Measurements from ENCODE around the gene CELF6. TPM values are rescaled to one million over a fixed set of nuclear protein-coding genes. Genes with fewer than 3 reads are reported as not detected.
A peak's percentile ranks its signal among the peaks of the same experiment; 100 is the strongest.

CELF6 gene
- polyA plus RNA-seq, 1 of the 3 experiments (the other 2 are of a cell fraction), result 0.20 TPM

- TF ChIP-seq MEF2A (IDR thresholded peaks at IDR 0.05; ENCODE audit: borderline replicate concordance, low read depth), result no peak
- TF ChIP-seq MXI1 (IDR thresholded peaks at IDR 0.05; ENCODE audit: low read depth, low read length), result no peak
- TF ChIP-seq, protein P1, sequence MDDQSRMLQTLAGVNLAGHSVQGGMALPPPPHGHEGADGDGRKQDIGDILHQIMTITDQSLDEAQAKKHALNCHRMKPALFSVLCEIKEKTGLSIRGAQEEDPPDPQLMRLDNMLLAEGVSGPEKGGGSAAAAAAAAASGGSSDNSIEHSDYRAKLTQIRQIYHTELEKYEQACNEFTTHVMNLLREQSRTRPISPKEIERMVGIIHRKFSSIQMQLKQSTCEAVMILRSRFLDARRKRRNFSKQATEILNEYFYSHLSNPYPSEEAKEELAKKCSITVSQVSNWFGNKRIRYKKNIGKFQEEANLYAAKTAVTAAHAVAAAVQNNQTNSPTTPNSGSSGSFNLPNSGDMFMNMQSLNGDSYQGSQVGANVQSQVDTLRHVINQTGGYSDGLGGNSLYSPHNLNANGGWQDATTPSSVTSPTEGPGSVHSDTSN (IDR thresholded peaks at IDR 0.05), result no peak
- TF ChIP-seq EP300 (IDR thresholded peaks at IDR 0.05; ENCODE audit: borderline replicate concordance in 1 of 2, low read depth in 1 of 2, low read length in 1 of 2), result no peak
- TF ChIP-seq, protein P2, sequence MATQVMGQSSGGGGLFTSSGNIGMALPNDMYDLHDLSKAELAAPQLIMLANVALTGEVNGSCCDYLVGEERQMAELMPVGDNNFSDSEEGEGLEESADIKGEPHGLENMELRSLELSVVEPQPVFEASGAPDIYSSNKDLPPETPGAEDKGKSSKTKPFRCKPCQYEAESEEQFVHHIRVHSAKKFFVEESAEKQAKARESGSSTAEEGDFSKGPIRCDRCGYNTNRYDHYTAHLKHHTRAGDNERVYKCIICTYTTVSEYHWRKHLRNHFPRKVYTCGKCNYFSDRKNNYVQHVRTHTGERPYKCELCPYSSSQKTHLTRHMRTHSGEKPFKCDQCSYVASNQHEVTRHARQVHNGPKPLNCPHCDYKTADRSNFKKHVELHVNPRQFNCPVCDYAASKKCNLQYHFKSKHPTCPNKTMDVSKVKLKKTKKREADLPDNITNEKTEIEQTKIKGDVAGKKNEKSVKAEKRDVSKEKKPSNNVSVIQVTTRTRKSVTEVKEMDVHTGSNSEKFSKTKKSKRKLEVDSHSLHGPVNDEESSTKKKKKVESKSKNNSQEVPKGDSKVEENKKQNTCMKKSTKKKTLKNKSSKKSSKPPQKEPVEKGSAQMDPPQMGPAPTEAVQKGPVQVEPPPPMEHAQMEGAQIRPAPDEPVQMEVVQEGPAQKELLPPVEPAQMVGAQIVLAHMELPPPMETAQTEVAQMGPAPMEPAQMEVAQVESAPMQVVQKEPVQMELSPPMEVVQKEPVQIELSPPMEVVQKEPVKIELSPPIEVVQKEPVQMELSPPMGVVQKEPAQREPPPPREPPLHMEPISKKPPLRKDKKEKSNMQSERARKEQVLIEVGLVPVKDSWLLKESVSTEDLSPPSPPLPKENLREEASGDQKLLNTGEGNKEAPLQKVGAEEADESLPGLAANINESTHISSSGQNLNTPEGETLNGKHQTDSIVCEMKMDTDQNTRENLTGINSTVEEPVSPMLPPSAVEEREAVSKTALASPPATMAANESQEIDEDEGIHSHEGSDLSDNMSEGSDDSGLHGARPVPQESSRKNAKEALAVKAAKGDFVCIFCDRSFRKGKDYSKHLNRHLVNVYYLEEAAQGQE (IDR thresholded peaks at IDR 0.05; ENCODE audit: low read depth, low read length), result no peak
- TF ChIP-seq GABPA (IDR thresholded peaks at IDR 0.05; ENCODE audit: low read depth), result no peak
- no peak for TF ChIP-seq RFX5 (IDR thresholded peaks at IDR 0.05; ENCODE audit: low read length)
- TF ChIP-seq GATA2 (CRISPR knock-in tag; IDR thresholded peaks at IDR 0.05), result no peak
- no peak for TF ChIP-seq EZH2phosphoT487 (IDR thresholded peaks at IDR 0.05; ENCODE audit: borderline replicate concordance, low read depth)
- TF ChIP-seq FOXM1 (IDR thresholded peaks at IDR 0.05; ENCODE audit: low read depth), result no peak
- no peak for TF ChIP-seq TCF12 (IDR thresholded peaks at IDR 0.05)
- no peak for TF ChIP-seq RCOR1 (IDR thresholded peaks at IDR 0.05; ENCODE audit: low read length)
- TF ChIP-seq RAD21 (IDR thresholded peaks at IDR 0.05; ENCODE audit: low read length), result no peak
- no peak for TF ChIP-seq TEAD4 (IDR thresholded peaks at IDR 0.05; ENCODE audit: borderline replicate concordance, insufficient read depth)
- no peak for TF ChIP-seq CTCF (IDR thresholded peaks at IDR 0.05)
- TF ChIP-seq SIN3A (IDR thresholded peaks at IDR 0.05; ENCODE audit: borderline replicate concordance, low read depth, low read length), result no peak
- no peaks in the 10 kb centered on the region; the same call in 1 of the 2 replicates for H3K27me3 ChIP-seq (ENCODE audit: insufficient read depth)
- POLR2A ChIA-PET, result no interaction called here
- no peak overlapping the region for H3K4me2 ChIP-seq
- H3K9me3 ChIP-seq, result no peaks in the 10 kb centered on the region
- no peak overlapping the region for H3K9ac ChIP-seq
- H4K20me1 ChIP-seq (ENCODE audit: insufficient read depth), result no peaks in the 10 kb centered on the region
- no peaks in the 10 kb centered on the region for H3K4me1 ChIP-seq (ENCODE audit: control insufficient read depth in 1 of 2, insufficient read depth in 2 of 2, low read depth in 1 of 2, low read length in 1 of 2)
- peak; percentile 24 for DNase-seq
- no peak overlapping the region for H2AFZ ChIP-seq (ENCODE audit: low read depth)
- no peaks in the 10 kb centered on the region for H3K79me2 ChIP-seq (ENCODE audit: insufficient read depth)
- H3K36me3 ChIP-seq (replicated peaks in 1 of 2; ENCODE audit: control insufficient read depth in 1 of 2, insufficient read depth in 2 of 2, low read length in 1 of 2), result no peaks in the 10 kb centered on the region
- H3K27ac ChIP-seq (ENCODE audit: low read depth in 2 of 2, low read length in 1 of 2), result no peak overlapping the region
- CTCF ChIA-PET, result interaction anchor here (1.0 kb wide), 1 partner anchor 17 kb away, joined by 3 read pairs; the partner anchor contains the start of gene PARP6
- 84% methylated on average over 29 of the region's 52 CpGs for WGBS (ENCODE audit: low lambda C conversion rate)
- H3F3A ChIP-seq (replicated peaks; ENCODE audit: insufficient read depth), result no peaks in the 10 kb centered on the region
- no peak overlapping the region for H3K4me3 ChIP-seq (ENCODE audit: low read depth in 2 of 2, low read length in 1 of 2)
- H3K9me2 ChIP-seq, result no peaks in the 10 kb centered on the region
Measured at GRCh38 chr15:72289597-72290325, 30.2 kb downstream of the CELF6 start.
